Activated CD4-positive, CD25-positive, alpha-beta regulatory T cell (primary cell): ENCODE results near the gene UBE2D2.

Experiments used
- DNase-seq, 4 experiments: peaks; one replicate each; lab custom pipeline; 2025; lab: John Stamatoyannopoulos, UW

The UBE2D2 gene

DNA sequence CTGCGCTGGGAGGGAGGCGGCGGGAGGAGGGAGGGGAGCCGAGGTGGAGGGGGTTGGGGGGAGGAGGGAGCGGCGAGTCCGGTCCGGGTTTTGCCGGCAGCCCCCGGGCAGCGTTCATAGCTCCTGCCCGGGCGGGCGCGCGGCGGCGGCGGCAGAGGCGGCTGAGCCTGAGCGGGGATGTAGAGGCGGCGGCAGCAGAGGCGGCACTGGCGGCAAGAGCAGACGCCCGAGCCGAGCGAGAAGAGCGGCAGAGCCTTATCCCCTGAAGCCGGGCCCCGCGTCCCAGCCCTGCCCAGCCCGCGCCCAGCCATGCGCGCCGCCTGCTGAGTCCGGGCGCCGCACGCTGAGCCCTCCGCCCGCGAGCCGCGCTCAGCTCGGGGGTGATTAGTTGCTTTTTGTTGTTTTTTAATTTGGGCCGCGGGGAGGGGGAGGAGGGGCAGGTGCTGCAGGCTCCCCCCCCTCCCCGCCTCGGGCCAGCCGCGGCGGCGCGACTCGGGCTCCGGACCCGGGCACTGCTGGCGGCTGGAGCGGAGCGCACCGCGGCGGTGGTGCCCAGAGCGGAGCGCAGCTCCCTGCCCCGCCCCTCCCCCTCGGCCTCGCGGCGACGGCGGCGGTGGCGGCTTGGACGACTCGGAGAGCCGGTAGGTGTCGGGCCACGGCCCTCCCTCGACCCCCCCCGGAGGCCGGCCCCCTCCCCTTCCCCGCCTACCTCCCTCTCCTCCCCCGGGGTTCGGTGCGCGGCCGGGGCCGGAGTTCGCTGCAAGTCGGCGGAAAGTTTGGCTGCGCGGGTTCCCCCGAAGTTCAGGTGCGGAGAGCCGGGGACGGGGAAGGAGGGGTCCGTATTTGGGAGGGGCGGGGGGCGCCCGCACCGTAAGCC, 87.3 kb downstream of the UBE2D2 start, which contains the start of gene CXXC5:
TSS of gene CXXC5 (plus strand) at position 145 of the 877 bp plus-strand sequence. CDS start 32,175 bp downstream, outside the sequence.
- peak in 1 of 4 experiments; percentile 18 for DNase-seq

DNA sequence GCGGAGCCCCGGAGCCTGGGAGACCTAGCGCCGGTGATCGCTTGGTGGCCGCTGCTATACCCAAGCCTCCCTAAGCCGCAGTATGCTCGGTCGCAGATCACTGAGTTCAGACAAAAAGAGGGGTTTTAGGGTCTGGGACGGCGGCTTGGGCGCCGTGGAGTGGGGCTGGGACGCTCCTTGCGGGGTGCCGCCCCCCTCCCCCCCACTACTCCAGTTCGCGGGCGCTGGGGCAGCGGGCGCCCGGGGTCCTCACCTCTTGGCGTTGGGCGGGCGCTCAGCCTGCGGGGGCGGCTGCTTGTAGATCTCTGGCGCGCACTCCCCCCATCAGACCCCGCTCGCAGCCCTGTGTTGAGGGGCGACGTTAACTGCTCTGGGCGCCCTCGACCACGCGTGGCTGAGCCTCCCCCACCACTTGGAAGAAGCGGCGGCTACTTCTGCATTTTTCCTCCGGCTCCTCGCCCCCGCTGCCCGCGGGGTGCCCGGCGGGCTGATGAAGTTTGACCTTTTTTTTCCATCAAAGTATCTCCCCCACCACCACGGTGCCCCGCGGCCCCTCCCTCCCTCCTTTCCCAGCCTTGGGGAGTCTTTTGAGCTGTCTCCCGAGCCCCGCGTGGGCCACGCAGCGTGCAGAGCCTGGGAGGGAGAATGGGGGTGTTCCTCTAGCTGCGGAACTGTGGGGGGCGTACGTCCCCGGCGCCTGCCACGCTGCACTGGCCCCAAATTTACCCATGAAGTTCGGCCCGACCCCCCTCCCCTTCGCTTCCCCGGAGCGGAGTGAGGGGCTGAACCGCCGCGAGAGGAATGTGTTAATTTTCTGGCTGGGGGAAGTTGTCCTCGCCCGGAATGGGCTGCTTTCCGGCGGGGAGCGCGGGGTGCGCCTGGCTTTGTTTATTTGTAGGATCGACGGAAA, 88.2 kb downstream of the UBE2D2 start:
- no peak for DNase-seq

DNA sequence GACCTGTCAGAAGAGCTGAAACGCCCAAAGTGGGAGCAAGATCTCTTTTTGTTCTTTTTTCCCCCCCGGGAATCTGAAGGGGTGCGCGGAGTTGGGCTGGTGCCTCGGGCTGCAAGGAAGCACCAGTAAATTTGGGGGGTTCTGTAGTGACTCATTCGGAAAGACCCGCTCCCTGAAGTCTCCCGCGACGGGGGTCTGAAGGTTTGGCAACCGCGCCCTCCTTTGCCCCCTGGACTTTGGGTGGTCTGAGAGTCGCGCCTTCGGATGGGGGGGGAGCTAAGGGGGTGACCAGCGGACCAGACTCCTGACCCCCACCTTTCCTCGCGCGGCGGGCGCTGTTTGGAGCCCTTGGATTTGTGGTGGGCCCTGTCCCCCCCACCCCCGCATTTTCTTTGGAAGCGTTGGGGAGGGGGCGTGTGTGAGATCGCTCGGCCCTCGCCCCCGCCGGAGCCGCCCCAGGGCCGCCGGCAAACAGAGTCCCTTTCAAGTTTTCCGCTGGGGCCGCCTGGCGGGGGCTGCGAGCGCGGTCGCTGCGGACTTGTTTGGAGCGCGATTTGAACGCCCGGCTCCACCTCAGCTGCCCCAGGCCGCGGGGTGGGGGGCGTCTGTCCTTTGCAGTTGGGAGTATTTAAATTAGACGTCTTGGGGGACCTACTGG, 89.0 kb downstream of the UBE2D2 start:
- no peak for DNase-seq

DNA sequence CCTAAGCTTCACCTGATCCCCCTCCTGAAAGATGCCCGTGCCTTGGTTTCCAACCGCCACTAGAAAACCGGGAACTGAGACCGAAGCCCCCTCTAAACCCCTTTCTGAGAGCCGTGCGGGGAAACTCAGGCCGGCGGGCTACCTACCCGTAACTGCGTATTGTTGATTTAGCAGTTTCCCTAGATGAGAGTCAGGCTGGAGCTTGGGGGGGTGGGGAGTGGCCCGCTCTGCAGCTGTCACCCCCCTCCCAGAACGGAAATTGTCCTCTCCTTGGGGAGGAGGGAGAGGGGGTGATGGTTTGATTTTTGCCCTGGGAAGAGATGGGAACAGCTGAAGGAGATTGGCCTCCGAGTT, 89.5 kb downstream of the UBE2D2 start:
- no peak for DNase-seq

DNA sequence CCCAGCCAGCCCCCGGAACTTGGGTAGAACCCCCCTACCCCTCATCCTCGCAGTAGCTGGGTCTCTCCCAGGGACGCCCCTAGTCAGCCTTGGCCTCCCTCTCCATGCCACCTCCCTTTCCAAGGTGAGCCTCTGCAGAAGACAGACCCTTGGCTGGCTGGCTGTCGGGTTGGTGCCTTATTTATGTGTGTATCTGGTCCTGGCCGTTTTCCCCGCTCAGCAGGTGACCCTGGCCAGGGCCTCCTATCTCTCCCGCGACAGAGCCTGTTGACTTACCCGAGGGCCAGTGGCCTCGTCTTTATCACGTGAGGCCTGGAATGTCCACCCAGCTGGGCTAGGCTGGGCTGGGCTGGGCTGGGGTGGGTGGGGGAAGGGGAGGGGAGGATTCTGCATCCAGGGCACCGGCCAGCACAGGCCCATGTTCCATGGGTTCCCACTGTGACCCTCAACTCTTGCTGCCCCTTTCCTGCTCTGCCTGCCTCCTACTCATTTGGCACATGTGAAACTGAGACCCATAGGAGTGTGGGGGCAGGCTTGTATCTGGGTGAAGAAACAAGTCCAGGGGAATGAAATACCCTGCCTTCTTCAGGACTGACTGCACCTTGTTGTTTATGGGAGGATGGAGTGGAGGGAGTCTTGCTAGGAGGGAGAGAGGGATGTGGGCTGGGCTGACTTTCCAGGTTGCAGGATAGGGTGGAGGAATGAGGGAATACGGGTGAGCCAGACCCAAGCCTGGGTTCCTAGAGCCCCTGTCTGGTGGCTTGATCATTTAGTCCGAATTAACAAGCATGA, 90.1 kb downstream of the UBE2D2 start:
- DNase-seq, result no peak

DNA sequence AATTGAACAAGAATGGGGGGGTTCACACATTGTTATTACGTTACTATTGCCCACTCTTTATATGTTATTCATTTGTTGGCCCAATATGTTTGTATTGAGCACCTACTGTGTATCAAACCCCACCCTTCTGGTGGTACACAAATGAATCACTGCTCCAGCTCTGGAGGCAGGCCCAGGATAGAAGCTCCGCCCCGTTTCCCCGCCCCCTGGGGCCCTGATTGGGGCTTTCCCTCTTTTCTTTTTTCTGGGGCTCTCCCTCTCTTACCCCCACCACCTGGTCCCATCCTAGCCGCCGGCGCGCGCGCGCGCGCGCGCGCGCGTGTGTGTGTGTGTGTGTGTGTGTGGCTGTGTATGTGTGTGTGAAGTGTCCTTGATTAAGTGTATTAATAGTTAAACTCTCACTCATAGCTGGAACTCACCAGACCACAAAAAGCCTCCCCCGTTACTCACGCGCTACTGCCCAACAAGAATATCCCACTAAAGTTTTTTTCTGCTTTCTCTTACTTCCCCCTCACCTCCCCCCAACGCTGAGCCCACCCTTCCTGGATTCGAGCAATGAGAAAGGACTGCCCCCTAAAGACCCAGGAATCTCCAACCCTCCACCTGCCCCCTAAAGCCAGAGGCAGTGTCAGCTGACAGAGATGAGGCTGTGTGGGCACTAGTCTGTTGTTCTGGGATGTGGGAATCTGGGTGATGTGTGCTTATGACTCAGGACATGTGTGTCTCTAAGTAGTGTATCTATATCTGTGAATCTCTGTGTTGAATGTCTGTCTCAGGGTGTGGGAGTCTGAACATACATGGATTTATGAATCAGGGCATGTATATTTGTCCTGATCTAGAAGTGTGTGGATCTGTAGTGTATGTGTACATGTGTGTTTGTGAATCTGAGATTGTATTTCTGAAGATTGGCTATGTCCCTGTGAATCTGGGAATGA, 91.0 kb downstream of the UBE2D2 start:
- DNase-seq, result peak in 2 of 4 experiments; percentile 28 to 42

DNA sequence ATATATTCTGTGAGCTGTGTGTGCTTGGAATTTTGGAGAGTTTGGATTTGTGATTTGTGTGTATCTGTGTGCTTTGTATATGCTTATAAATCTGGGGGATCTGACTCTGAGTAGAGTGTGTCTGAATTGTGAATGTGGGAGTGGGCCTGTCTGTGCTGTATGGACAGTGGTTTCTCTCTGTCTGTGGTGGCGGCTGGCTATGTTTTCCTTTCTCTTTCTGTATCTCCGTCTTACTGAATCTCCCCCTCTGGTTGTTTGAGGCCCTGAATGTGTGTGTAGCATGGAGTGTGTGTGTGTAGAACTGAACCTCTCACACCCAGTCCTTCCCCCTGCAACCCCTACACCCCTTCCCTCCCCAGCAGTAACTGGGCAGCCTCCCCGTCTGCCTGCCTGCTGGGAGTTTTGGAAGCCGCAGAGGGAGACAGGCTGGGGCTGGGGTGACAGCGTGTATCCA, 91.7 kb downstream of the UBE2D2 start:
- no peak for DNase-seq

DNA sequence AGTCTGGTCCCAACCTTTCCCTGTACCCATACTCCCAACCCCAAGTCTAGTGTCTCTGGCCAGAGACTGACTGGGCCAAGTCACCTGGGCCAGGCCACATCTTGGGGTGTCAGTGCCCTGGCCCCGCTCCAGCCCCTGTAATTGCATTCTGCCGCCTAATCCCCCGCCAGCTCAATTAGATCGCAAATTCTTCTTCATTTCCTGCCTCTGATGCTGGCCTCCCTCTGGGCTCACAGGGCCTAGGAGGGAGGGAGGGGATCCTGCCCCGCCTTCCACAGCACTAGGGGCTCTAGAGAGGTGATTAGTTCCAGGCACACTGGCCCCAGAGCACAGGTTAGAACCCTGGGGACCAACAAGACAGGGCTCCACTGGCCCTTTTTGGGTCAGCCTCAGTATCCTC, 92.5 kb downstream of the UBE2D2 start:
- DNase-seq, result no peak

DNA sequence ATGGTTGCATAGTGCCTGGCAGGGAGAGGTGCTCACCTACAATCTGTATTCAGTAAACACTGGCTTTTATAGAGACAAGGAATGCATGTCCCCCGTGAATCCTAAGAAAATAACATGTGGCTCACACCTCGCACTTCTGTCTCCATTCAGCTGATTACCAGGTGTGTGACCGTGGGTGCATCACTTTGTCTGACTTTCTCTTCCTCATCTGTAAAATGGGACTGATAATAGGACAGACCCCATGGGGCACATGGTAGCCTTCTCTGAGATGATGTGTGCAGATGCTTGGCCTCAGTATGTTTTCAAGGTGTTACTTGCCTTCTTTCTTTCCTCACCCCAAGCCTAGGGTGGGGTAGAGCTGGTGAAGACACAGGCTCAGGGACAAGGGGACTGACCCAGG, 93.3 kb downstream of the UBE2D2 start:
- DNase-seq, result no peak

DNA sequence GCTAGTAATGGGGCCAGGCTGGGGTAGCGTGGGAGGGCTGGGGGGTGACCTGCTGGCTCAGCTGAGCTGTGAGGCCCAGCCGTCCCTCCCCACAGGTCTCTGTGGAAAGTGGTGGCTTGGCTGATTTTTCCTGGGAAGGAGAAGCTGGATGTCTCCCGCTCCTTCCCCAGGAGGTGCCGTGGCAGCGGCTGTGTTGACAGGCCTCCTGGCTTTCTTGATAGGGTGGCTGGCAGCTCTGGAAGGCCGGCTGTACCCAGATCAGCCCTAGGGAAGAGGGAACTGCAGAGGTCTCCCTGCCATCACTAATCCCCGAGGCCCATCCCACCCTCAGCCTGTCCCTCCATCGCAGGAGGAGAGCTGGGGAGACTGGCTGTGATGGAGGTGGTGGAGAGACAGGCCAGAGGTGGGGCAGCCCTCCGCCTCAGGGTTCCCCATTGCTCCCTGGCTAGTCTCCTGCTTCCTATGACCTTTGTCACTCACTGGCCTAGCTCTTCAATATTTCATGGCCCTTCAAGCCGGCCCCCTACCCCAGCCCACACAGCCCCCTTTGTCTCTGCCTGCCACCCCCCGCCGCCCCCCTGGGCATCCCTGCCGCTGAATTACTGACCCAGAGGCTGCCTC, 93.8 kb downstream of the UBE2D2 start:
- no peak for DNase-seq

DNA sequence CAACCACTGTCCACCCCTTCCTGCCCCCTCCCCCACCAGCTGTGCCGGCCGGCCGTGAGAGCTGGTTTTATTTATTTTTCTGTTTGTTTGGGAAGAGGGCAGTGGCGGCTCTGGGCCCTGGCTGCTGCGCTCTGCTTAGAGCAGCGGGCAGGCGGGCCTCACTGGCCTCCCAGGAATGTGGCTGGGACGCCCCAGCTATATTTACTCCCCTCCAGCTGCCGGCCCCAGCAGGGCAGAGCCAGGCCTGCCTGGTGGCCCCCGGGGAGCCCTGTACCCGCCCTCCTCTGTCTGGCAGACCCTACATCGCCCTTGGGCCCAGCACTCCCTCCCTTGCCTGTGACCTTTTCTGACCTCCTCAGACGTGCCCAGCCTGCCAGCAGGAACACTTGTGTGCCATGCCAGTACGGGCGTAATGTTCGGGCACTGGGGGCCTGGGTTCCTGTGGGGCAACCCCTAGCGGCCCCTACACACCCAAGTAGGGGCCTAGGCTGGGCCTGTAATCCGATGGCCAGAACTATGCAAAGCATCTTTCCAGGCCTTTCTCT, 94.7 kb downstream of the UBE2D2 start:
- no peak for DNase-seq

DNA sequence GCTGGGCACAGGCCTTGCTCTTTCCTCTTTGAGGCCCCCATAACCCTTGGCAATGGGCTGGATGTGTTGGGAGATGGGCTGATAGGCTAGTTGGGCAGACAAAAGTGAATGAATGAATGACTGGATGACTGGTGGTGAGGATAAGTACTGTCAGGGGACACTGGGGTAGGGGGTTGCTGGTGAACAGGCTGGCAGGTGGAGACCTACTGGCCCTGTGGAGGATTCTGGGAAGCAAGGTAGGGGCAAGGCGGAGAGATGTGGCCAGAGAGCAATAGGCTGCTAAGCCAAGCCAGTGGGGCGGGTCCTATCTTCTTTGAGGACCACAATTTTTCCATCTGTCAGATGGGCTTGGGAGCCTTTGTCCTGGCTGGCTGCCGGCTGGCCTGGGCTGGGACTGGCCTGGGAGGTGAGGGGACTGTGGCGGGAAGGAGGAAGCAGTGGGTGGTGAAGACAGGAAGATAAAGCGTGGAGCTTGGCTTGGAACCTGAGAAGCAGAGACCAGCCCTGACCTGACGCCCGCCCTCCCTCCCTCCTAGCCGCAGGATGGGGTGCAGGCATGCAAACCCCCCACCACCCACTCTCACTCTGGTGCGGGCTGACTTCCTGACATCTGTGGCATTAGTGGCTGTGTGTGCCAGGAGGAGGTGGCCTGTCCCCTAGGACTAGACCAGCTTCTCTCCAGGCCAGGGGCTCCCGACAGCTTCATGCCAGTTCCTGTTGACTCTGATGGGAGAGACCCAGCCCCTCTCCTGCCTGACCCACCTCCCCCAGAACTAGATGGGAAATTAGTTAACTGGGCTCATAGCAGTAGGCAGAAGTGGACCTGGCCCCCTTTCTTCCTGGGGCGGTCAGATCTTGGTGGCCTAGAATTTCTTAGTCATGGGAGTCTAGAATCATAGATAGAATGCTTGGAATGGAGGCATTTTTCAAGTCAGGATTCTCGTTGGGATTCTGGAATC, 96.5 kb downstream of the UBE2D2 start:
- DNase-seq, result no peak

DNA sequence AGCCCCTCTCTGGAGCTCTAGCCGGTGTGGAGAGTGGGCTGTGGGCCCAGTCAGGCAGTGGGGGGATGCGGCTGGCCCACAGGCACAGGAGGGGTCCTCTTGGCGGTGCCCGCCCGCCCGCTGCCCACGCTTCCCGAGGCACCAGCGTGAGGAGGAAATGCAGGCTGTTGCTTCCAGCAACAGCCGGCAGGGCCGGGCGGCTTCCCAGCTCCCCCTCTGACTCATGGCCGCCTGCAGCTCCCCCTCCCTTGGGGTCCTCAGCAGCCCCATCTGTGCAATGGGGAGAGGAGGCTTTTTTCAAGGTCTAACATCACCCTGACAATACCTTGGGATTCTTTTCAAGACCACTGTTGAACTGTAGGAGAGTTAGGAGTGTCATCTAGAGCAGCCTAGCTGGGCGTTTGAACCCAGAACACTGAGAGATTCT, 97.4 kb downstream of the UBE2D2 start:
- no peak for DNase-seq

DNA sequence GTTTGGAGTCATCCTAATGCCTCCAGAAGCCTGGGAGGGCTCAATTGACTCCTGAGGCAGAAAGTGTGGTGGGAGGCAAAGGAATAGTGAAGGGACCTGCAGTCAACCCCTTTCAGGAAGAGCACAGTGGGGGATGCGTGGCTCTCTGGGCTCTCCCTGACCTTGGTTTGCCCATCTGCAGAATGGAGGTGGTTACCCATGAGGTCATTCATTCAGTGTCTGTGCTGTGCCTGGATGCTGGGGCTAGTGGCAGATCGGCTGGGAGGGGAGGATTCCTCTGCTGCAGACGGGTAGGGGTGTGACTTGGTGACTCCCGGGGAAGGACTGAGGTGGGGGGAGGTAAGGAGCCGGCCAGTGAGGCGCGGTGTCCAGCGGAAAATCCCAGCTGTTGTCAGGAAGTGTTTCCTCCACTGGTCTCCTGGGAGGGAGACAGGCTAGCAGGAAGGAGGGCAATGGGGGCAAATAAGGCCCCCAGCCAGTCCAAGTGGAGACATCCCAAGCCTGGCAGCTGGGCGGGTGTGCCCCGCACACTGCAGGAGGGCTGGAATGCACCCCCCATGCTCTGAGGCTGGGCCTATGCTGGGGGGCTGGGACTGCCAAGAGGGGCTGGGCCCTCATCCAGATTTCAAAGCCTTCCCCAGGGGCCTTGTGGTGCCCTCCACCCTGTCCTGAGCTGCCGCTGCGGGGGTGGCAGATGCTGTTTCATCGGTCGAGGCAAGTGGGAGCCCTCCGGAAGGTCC, 98.0 kb downstream of the UBE2D2 start:
- DNase-seq, result no peak

DNA sequence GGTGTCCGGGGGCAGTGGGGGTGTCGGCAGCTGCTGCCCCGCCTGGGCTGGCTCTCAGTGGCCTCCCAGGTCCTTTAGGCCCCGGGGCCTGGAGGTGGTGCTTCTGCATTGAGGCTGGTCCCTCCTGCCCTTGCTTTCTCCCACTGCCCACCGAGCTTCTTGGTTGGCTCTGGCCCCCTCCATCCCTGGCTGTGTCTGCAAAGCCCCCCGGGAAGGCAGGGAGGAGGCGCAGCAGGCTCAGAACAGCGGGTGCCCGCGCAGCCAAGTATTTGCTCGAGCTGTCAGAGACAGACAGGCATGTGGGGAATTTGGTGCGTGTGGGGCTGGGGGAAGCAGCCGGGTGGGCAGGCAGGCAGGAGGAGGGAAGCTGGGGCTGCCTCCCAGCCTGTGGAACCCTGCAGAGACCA, 98.6 kb downstream of the UBE2D2 start:
- no peak for DNase-seq

DNA sequence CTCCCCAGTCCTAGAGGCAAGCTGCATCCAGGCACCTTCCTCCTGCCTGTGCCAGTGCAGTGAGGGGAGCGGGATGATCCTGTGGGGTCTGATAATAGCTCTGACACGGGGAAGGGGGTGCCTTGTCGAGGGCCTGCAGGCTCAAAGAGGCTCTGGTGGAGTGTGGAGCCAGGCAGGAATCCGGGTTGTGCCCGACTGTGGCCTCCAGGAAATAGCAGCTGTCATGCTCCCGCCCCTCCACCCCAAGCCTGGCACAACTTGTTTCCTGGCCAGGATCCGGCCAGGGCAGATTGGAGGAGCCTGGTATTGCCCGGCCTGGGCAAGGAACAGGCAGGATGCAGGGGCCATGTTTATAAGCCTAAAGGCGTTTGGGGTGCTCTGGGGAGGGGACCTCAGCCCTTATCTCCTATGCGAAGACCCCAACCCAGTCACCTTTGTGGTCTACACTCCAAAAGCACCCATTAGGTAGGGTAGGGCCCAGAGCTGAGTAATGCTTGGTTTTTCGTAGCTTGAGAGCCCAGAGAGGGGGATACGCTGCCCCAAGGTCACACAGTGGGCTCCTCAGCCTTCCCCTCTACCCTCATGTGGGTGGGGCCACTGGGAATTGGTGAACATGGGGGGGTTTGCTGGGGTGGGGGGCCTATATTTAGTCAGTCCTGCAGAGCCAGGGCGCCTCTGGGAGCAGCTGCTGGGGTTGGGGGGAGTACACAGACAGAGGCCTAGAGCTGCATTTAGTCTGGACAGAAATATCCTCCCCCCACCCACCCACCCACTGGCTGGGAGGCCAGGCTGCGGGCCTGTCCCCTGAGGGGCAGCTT, 99.2 kb downstream of the UBE2D2 start:
- no peak for DNase-seq
